GM18505 (cell line): ENCODE results near the gene FKBP5.
"Not testable (repeated sequence)": the region's sequence is repeated elsewhere in the genome, so short reads cannot be mapped to it uniquely, and the experiment has no call there.

ENCODE experiments used
- ATAC-seq: cut with Tn5 transposase; IDR thresholded peaks from one replicate; pipeline ENCODE4 v1.9.1; 2021; ENCODE audit not compliant: unreplicated experiment
- POLR2A ChIP-seq: IDR thresholded peaks from 4 replicates; pipeline ENCODE4 v1.6.1; 2011; ENCODE audit warnings: borderline replicate concordance; ENCODE audit not compliant: insufficient read depth, insufficient read length; ENCODE audit errors: extremely low read depth

Gene FKBP5

DNA sequence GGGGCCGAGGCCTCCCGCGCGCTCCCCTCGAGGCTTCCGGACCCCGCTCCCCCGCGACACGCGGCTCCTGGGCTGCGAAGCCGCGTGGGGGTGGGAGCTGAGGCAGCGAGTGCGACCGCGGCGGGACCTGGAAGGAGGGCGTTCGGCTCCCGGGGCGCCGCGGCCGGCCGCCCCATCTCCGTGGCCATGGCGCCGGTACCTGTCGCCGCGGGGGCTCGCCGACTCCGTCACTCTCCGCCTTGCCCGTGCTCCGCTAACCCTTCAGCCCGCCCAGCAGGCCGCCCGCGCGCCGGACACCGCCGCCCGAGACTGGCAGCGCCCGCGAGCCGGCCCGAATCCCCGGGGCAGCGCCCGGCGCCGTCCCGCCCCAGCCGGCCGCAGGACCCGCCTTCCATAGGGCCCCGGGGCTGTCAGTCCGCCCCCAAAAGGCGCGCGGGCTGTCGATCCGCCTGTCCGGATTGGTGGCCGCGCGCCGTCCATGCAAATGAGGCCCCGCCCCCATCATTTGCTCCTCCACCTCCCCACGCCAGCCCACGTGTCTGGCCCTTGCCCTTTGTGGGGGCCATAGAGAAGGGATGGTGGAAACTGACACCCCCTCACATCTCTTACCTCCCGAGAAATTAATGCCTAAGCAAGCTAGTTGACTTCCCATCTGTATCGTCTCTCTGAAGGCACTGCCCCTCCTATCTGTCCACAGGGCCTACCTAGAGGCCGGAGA is at the start of gene FKBP5:
TSS of gene FKBP5 (minus strand) at position 311 of the 718 bp plus-strand sequence. CDS start 46,091 bp downstream, outside the sequence.
- peak; percentile 88 for TF ChIP-seq POLR2A
- peak; percentile 79 for ATAC-seq

DNA sequence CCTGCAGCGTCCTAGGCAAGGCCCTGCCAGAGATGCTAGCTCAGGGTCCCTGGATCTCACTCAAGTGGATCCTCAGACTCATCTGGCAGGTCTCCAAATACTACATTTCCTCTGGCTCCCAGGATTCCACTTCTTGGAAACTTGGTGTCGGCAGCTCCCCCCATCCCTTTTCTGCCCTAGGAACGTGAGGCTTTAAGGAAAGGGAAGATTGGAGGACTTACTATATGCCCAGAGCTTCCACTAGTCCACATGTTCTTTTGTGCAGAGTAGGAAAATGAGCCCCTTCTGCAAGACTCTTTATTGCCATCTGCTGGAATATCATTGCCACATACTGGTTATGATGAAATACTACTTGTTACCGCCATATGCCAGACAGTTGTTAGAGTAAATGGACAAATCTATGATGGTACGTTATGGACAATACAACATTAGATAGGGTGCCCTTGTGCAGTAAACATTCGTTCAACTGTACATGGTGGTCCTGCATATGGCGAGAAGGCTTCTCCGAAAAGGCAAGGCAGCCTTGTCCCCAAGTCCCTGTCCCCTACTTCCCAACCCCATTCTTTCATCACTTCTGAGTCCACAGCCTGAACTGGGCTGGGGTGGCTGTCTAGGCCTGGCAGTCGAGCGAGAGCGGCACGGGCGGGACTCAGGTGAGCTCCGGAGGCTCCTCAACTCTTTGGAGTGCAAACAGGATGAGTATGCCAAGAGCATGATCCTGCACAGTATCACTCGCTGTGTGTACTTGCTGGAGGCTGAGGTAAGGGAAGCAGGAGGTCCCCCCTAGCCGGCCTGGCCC is 48.9 kb upstream of the FKBP5 start:
- TF ChIP-seq POLR2A, result no peak
- no peak for ATAC-seq

DNA sequence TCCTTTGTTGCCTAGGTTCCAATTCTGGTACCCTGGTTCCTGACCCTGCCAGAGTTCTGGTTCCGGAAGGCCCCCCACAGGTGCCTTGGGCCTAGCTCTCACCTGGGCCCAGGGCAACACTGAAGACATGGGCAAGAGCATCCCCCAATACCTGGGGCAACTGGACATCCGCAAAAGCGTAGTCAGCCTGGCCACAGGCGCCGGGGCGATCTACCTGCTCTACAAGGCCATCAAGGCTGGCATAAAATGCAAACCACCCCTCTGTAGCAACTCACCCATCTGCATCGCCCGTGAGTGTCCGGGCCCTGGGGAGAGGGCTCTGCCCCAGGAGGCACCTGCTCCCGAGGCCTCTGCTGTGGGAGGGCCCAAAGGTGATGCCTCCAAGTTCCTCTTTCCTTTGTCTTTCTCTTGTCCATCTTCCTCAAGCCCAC is 48.3 kb upstream of the FKBP5 start, which contains the start of gene ARMC12:
TSS of gene ARMC12 (plus strand) at position 51 of the 431 bp plus-strand sequence. CDS start at position 128, 77 bp downstream.
- no peak for ATAC-seq
- no peak for TF ChIP-seq POLR2A

DNA sequence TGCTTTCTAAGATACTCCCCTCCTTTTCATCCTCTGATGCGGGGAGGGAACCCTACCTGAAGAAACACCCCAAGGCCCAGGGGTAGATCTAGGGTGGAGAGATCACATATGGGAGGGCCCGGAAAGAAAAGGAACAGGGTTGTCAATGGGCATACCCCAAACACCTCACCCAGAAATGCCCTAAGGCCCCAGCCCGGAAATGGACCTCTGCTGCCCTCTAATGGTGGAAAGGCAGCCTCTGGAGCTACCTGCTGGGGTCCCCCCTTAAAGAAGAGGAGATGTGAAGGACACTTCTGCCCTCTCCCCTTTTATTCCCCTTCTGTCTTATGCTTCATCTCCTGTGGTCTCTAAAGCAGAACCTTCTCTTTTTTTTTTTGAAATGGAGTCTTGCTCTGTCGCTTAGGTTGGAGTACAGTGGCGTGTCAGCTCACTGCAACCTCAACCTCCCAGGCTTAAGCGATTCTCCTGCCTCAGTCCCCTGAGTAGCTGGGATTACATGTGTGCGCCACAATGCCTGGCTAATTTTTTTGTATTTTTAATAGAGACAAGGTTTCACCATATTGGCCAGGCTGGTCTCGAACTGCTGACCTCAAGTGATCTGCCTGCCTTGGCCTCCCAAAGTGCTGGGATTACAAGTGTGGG is 47.7 kb upstream of the FKBP5 start:
- ATAC-seq, result no peak
- TF ChIP-seq POLR2A, result no peak

DNA sequence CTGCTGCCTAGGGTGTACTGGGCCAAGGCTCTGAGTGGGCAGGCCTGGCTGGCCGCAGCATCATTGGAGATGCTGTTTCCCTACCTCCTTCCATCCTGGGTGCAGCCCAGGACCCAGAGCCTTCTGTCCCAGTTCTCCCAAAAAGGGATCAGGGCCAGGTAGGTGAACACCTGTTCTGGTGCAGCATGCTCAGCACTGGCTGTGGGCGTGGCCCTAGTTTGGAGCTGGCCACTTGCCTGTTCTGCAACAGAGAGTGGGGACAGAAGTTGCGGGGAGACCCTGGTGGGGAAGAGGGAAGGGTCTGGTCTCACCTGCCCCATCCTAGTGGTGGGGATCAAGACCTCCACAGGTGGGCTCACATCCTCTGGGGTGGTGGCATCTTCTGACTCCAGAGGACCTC is 46.7 kb upstream of the FKBP5 start:
- TF ChIP-seq POLR2A, result no peak
- no peak for ATAC-seq

DNA sequence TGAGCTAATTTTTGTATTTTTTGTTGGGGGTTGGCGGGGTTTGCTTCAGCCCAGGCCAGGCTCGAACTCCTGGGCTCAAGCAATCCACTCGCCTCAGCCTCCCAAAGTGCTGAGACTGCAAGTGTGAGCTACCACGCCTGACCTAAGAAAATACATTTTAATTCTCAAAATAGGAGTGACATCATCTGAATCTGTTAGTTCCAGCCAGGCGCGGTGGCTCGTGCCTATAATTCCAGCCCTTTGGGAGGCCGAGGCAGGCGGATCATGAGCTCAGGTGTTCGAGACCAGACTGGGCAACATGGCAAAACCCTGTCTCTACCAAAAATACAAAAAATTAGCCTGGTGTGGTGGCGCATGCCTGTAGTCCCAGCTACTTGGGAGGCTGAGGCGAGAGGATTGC is 45.6 kb upstream of the FKBP5 start:
- not testable (repeated sequence) for ATAC-seq

DNA sequence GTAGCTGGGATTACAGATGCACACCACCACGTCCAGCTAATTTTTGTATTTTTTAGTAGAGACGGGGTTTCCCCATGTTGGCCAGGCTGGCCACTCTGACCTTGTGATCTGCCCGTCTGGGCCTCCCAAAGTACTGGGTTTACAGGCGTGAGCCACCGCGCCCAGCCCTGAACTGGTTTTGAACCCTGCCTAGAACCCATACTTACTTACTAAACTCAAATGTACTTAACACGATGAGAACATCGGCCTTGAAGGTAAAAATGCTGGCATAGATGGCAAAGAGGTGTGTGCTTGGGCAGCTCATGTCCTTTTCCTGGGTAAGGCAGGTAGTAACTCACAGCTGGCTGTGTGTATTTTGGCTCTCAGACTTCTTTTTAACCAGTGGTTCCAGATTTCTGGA is 44.9 kb upstream of the FKBP5 start:
- TF ChIP-seq POLR2A, result no peak
- ATAC-seq, result no peak

DNA sequence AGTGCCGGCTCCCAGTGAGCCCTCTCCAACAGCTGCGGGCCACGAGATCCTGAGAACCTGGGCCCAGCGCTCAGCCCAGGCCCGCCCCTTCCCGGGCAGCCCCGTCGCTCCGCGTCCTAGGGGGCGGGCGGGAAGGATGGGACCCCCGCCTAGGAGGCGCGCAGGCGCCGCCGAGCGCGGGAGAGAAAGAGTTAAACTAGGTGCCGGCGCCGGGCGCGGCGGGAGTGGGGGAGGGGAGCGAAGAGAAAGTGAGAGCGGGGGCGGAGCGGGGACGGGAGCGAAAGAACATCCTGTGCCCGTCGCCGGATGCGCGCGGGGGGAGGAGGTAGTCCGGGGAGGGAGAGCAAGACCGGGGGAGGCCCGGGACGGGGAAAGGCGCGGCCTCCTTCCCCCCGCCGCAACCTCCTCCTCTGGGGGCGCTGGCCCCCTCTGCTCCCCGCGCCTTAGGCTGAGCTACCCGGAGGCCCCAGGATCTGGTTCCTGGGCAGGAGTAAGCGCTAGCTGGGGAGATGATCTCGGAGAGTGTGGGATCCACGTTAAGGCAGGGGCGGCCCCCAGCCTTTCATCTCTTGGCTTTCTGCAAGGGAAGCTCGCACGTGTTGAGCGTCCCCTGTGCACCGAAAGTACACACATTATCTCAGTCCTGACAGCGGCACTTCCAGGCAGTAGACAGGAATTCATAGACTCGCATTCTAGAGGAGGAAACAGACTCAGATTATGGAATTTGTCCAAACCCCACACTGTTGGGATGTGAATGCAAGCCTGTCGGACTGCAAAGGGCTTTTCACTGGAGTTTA is 43.2 kb upstream of the FKBP5 start:
- peak; percentile 63 for TF ChIP-seq POLR2A
- ATAC-seq, result peak; percentile 46

DNA sequence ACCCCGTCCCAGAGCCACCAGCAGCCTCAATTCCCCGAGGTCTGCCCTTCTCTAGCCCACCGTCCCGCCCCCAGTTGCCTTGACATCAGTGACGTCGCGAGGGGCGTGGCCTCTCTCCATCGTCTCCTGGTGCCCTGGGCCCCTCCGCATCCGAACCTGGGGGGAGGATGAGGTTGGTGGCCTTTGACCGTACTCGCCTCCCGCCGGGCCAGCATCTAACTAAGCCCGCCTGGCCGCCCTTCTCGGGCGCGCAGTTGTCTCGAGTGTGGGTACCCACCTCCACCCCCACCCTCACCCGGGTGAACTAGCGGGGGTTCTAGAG is 42.7 kb upstream of the FKBP5 start:
- peak; percentile 39 for ATAC-seq
- peak; percentile 59 for TF ChIP-seq POLR2A

DNA sequence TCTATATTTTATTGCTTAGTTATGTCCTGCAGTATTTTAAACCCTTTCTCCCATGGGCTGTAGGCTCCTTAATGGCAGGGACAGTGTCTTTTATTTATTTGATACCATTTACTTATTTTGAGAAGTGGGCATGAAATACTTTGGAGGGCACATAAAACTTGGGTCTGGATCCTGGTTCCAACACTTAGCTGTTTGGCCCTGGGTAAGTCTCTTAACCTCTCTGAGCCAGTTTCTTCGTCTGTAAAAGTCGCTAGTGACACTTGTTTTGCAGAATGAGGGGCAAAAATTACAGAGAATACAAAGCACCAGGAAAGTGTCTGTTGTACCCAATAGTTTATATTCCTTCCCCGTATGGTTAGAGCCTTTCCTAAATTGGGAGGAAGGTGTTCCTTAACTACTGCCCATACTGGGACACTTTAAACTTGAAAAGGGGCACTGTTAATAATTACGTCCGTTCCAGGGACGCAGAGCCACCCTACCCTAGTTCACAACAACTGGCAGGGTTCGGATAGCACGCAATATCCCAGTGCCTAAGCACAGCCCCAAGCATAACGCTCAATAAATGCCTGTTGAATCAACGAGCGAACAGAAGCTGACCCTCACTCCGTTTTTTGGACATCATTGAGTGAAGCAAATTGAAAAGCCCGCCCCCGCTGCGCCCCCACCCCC is 42.2 kb upstream of the FKBP5 start:
- no peak for TF ChIP-seq POLR2A
- ATAC-seq, result no peak

DNA sequence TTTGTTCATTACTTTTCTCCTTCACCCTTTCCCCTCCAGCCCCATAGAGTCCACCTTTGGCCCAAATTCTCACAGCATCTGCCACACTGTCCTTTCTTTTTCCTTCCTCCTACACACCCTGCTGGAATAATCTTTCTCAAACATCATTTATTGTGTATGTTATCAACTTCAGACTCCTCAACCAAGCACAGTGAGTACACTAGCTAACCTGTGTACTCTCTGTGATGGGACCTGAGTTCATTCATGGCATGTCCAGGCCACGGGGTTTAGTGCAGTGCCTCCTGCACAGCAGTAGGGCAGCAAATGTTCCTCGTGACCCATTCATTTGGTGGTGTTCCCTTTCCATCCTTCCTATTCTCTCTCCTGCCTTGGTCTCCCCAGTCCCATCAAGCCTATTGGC is 41.0 kb upstream of the FKBP5 start:
- no peak for TF ChIP-seq POLR2A
- no peak for ATAC-seq
